Stomach (tissue), 9 donors: ENCODE results near the gene KIAA1210. TPM values are rescaled to one million over a fixed set of nuclear protein-coding genes. Genes with fewer than 3 reads are reported as not detected.

Experiments
- DNase-seq, 2 donors: peaks; one replicate each; pipeline versions ENCODE4 v3.0.0 to v3.0.0-alpha.2; 2013 to 2019
- H3K27ac ChIP-seq, 5 donors: fragments of 200-600 bp in 4 of 5; sonication (generic) in 4 of 5; one replicate each; pipeline ENCODE4 v1.5.1; 2013 to 2019; ENCODE audit warnings: mild to moderate bottlenecking in 1 of 5, moderate library complexity in 1 of 5
- H3K27me3 ChIP-seq, 3 donors: fragments of 200-600 bp; sonication (generic); one replicate each; pipeline ENCODE4 v1.5.1; 2017 to 2019; ENCODE audit warnings: mixed run types in 1 of 3
- H3K36me3 ChIP-seq, 4 donors: fragments of 200-600 bp; sonication (generic); 1 replicate in 3 of 4; 2 replicates in 1 of 4; pipeline ENCODE4 v1.5.1; 2016 to 2019
- H3K4me1 ChIP-seq, 4 donors: fragments of 200-600 bp; sonication (generic); one replicate each; pipeline ENCODE4 v1.5.1; 2016 to 2019
- H3K4me3 ChIP-seq, 4 donors: fragments of 200-600 bp; sonication (generic) in 3 of 4; one replicate each; pipeline ENCODE4 v1.5.1; 2016 to 2019; ENCODE audit warnings: mild to moderate bottlenecking in 1 of 4
- H3K9me3 ChIP-seq, 4 donors: fragments of 200-600 bp; sonication (generic); one replicate each; pipeline ENCODE4 v1.5.1; 2016 to 2019
- CTCF ChIP-seq, 7 experiments: fragments of 450-650 bp in 4 of 7; fragments of 200-600 bp in 3 of 7; sonication (generic) in 3 of 7; IDR thresholded peaks; one replicate each; pipeline ENCODE4 v1.5.1; 2016 to 2019; ENCODE audit warnings: antibody characterized with exemption in 7 of 7, control low read depth in 2 of 7, mild to moderate bottlenecking in 1 of 7
- EP300 ChIP-seq: sonication (generic); formaldehyde crosslinking; IDR thresholded peaks from one replicate; pipeline ENCODE4 v1.6.1; 2017; ENCODE audit warnings: antibody characterized with exemption
- POLR2A ChIP-seq, 4 donors: fragments of 450-650 bp; IDR thresholded peaks; one replicate each; pipeline ENCODE4 v1.6.1; 2016; ENCODE audit warnings: antibody characterized with exemption in 4 of 4, control low read depth in 2 of 4, mild to moderate bottlenecking in 1 of 4, moderate library complexity in 1 of 4
- POLR2AphosphoS5 ChIP-seq, 3 donors: sonication (generic); formaldehyde crosslinking; IDR thresholded peaks; one replicate each; pipeline ENCODE4 v1.6.1; 2016; ENCODE audit warnings: antibody characterized with exemption in 3 of 3
- WGBS, 5 donors: extraction: QIAGEN DNeasy Blood & Tissue Kit in 3 of 5; methylation state at CpG; one replicate each; pipeline versions ENCODE4 v1.1.5 to v1.1.7; 2013 to 2018; 5-methylcytosine and 5-hydroxymethylcytosine counted together
- intact Hi-C: fragments of 100-400 bp; cut with DNase I; formaldehyde crosslinking; loops from one replicate; pipeline ENCODE4 v1.15.1; 2023; ENCODE audit warnings: low total_unique reads
- polyA plus RNA-seq, 3 donors: library from polyadenylated mRNA; stranded (reverse); fragments of 200-250 nt; gene quantifications; one replicate each; pipeline ENCODE4 v1.2.3, GENCODE V29; 2013
- total RNA-seq, 5 donors: library from RNA; depleted of rRNA; stranded (reverse); fragments of >200 nt; gene quantifications; one replicate each; pipeline versions ENCODE4 v1.1.0 to v1.2.3, GENCODE V29; 2014 to 2016
- donor health status: healthy with polysubstance abuse.
- donor health status: Bipolar disorder and iron deficiency.
- donor health status: healthy.

KIAA1210 gene
- total and polyA plus RNA-seq, 8 donors: 44.3 TPM; not detected in 7

- DNase-seq: no peak
- H3K27ac ChIP-seq: no peak overlapping the region
- TF ChIP-seq POLR2A (IDR thresholded peaks at IDR 0.05) (no peak), POLR2AphosphoS5 (IDR thresholded peaks at IDR 0.05) (no peak), EP300 (no peak), CTCF (IDR thresholded peaks at IDR 0.05) (no peak)
- 59 to 93% (median 60%) methylated on average over 3 of the region's 3 CpGs for WGBS, 5 donors
- H3K36me3 ChIP-seq: no peaks in the 10 kb centered on the region
- H3K27me3 ChIP-seq: no peaks in the 10 kb centered on the region
- intact Hi-C loops: no loop called here
- H3K4me1 ChIP-seq: no peaks in the 10 kb centered on the region
- H3K4me3 ChIP-seq: no peak overlapping the region
- H3K9me3 ChIP-seq: no peaks in the 10 kb centered on the region
Measured at GRCh38 chrX:119084766-119085165, 42.8 kb downstream of the KIAA1210 start.

- H3K27me3 ChIP-seq: no peaks in the 10 kb centered on the region
- H3K9me3 ChIP-seq: no peaks in the 10 kb centered on the region
- intact Hi-C loops: no loop called here
- TF ChIP-seq POLR2AphosphoS5 (IDR thresholded peaks at IDR 0.05) (no peak), POLR2A (IDR thresholded peaks at IDR 0.05) (no peak), EP300 (no peak), CTCF (IDR thresholded peaks at IDR 0.05) (no peak)
- DNase-seq: no peak
- H3K36me3 ChIP-seq: no peaks in the 10 kb centered on the region
- H3K4me1 ChIP-seq: no peaks in the 10 kb centered on the region
- no peak overlapping the region for H3K27ac ChIP-seq
- 68 to 97% (median 88%) methylated on average over 1 of the region's 1 CpG for WGBS, 5 donors
- H3K4me3 ChIP-seq: no peak overlapping the region
Measured at GRCh38 chrX:119082278-119082677, 45.3 kb downstream of the KIAA1210 start.

- no peak overlapping the region for H3K4me3 ChIP-seq
- H3K36me3 ChIP-seq: no peaks in the 10 kb centered on the region
- no peaks in the 10 kb centered on the region for H3K9me3 ChIP-seq
- no peak for DNase-seq
- intact Hi-C loops: no loop called here
- WGBS, 5 donors: 58 to 79% (median 67%) methylated on average over 3 of the region's 3 CpGs
- TF ChIP-seq CTCF (IDR thresholded peaks at IDR 0.05) (no peak), POLR2AphosphoS5 (IDR thresholded peaks at IDR 0.05) (no peak), EP300 (no peak), POLR2A (IDR thresholded peaks at IDR 0.05) (no peak)
- H3K27me3 ChIP-seq: no peaks in the 10 kb centered on the region
- H3K27ac ChIP-seq: no peak overlapping the region
- H3K4me1 ChIP-seq: no peaks in the 10 kb centered on the region
Measured at GRCh38 chrX:119075270-119076025, 52.2 kb downstream of the KIAA1210 start.

GRCh38 chrX:119073911-119074310 lies 53.7 kb downstream of the KIAA1210 start:
- TF ChIP-seq POLR2AphosphoS5 (IDR thresholded peaks at IDR 0.05) (no peak), EP300 (no peak), CTCF (IDR thresholded peaks at IDR 0.05) (no peak), POLR2A (IDR thresholded peaks at IDR 0.05) (no peak)
- no peak overlapping the region for H3K27ac ChIP-seq
- WGBS, 5 donors: 87 to 96% (median 91%) methylated on average over 10 to 19 of the region's 19 CpGs

More at GRCh38 chrX:119073911-119074310, 53.7 kb downstream of the KIAA1210 start:
- no peaks in the 10 kb centered on the region for H3K4me1 ChIP-seq
- H3K36me3 ChIP-seq: no peaks in the 10 kb centered on the region
- DNase-seq: no peak
- peaks cover 0 to 6% (median 0%) of the 10 kb centered on the region in 3 donors for H3K27me3 ChIP-seq
- H3K4me3 ChIP-seq: no peak overlapping the region
- H3K9me3 ChIP-seq: peaks cover 0 to 5% (median 0%) of the 10 kb centered on the region in 4 donors
- intact Hi-C loops: no loop called here
